HG03045 (cell line): ENCODE results near the gene PDE4A.
"Not testable (repeated sequence)": the region's sequence is repeated elsewhere in the genome, so short reads cannot be mapped to it uniquely, and the experiment has no call there.

ENCODE experiments used
- ATAC-seq: cut with Tn5 transposase; IDR thresholded peaks from one replicate; pipeline ENCODE4 v1.9.1; 2021; ENCODE audit warnings: mild to moderate bottlenecking, moderate library complexity; ENCODE audit not compliant: unreplicated experiment

Gene PDE4A

GRCh38 chr19:10424011-10424637 lies 3.8 kb downstream of the PDE4A start:
- no peak for ATAC-seq

- no peak for ATAC-seq
Measured at GRCh38 chr19:10427169-10427568, 6.8 kb downstream of the PDE4A start.

- no peak for ATAC-seq
Measured at GRCh38 chr19:10428996-10429381, 8.7 kb downstream of the PDE4A start.

- no peak for ATAC-seq
Measured at GRCh38 chr19:10430505-10431253, 10.3 kb downstream of the PDE4A start.

- ATAC-seq, result no peak
Measured at GRCh38 chr19:10431254-10431942, 11.1 kb downstream of the PDE4A start.

GRCh38 chr19:10431943-10432735 lies 11.8 kb downstream of the PDE4A start:
- ATAC-seq, result no peak

- no peak for ATAC-seq
Measured at GRCh38 chr19:10432736-10433130, 12.4 kb downstream of the PDE4A start.

- ATAC-seq, result no peak
Measured at GRCh38 chr19:10433131-10433536, 12.8 kb downstream of the PDE4A start.

- ATAC-seq, result no peak
Measured at GRCh38 chr19:10439588-10439987, 19.2 kb downstream of the PDE4A start.

- ATAC-seq, result no peak
Measured at GRCh38 chr19:10442698-10443097, 22.4 kb downstream of the PDE4A start.

- ATAC-seq, result no peak
Measured at GRCh38 chr19:10449037-10449436, 28.7 kb downstream of the PDE4A start.

- no peak for ATAC-seq
Measured at GRCh38 chr19:10450191-10450852, 30.0 kb downstream of the PDE4A start.

- ATAC-seq, result no peak
Measured at GRCh38 chr19:10450853-10451609, 30.7 kb downstream of the PDE4A start.

GRCh38 chr19:10452726-10453618 lies 32.6 kb downstream of the PDE4A start:
- no peak for ATAC-seq

- ATAC-seq, result no peak
Measured at GRCh38 chr19:10453852-10454251, 33.5 kb downstream of the PDE4A start.

GRCh38 chr19:10454267-10454666 lies 33.9 kb downstream of the PDE4A start:
- no peak for ATAC-seq

GRCh38 chr19:10458733-10459132 lies 38.4 kb downstream of the PDE4A start:
- ATAC-seq, result not testable (repeated sequence)

- ATAC-seq, result no peak
Measured at GRCh38 chr19:10460714-10461046, 40.3 kb downstream of the PDE4A start.
